C4-2B (cell line): ENCODE data around the gene ZNF444.

Experiments
- ZFX ChIP-seq: fragments of 450-650 bp; IDR thresholded peaks from 2 replicates; pipeline ENCODE4 v1.6.1; 2017
- TF ChIP-seq, protein P1 (sequence below): fragments of 450-650 bp; conservative IDR thresholded peaks from 2 replicates; pipeline ENCODE4 v1.5.1; 2017; ENCODE audit warnings: mild to moderate bottlenecking

DNA sequence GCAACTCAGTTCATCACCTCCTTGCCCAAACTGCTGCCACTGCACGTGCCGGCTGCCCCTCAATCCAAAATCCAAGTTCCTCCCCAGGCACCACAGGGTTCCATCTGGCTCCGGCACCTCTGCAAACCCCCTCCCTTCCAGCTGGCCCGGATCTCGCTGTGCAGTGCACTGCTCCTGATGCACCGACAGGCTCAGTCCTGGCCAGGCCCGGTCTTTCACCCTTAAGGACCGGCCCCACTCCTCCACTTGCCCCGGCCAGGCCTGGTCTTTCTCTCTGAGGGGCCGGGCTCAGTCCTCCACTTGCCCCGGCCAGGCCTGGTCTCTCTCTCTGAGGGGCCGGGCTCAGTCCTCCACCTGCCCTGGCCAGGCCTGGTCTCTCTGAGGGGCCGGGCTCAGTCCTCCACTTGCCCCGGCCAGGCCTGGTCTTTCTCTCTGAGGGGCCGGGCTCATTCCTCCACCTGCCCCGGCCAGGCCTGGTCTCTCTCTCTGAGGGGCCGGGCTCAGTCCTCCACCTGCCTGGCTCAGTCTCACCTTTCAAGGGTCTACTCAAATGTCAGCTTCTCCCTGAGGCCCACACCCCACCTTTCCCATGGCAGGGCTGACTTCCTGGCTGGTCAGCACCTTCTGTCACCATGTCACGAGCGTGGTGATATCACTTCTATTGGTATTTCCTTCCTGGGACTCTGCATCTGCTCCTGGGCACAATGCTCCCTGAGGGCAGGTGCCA is 26.9 kb upstream of the ZNF444 start:
- TF ChIP-seq, protein P1, sequence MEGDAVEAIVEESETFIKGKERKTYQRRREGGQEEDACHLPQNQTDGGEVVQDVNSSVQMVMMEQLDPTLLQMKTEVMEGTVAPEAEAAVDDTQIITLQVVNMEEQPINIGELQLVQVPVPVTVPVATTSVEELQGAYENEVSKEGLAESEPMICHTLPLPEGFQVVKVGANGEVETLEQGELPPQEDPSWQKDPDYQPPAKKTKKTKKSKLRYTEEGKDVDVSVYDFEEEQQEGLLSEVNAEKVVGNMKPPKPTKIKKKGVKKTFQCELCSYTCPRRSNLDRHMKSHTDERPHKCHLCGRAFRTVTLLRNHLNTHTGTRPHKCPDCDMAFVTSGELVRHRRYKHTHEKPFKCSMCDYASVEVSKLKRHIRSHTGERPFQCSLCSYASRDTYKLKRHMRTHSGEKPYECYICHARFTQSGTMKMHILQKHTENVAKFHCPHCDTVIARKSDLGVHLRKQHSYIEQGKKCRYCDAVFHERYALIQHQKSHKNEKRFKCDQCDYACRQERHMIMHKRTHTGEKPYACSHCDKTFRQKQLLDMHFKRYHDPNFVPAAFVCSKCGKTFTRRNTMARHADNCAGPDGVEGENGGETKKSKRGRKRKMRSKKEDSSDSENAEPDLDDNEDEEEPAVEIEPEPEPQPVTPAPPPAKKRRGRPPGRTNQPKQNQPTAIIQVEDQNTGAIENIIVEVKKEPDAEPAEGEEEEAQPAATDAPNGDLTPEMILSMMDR, result no peak
- no peak for TF ChIP-seq ZFX
